Psoas muscle (tissue), 8 donors: ENCODE data around the gene TRIM38. TPM values are rescaled to one million over a fixed set of nuclear protein-coding genes. Genes with fewer than 3 reads are reported as not detected.

Source experiments
- ATAC-seq, 4 donors: fragments of 200-7000 bp; cut with Tn5 transposase; one replicate each; pipeline ENCODE4 v1.9.1; 2020; ENCODE audit warnings: moderate library complexity in 3 of 4, mild to moderate bottlenecking in 2 of 4
- DNase-seq, 2 donors: peaks; one replicate each; pipeline ENCODE4 v3.0.0-alpha.2; 2020
- H3K27ac ChIP-seq: fragments of 200-600 bp; one replicate; pipeline ENCODE4 v1.8.0; 2022
- H3K27me3 ChIP-seq, 3 donors: fragments of 200-600 bp in 1 of 3; one replicate each; pipeline versions ENCODE4 v1.6.1 to v1.8.0; 2013 to 2022; ENCODE audit warnings: low read length in 2 of 3, mild to moderate bottlenecking in 2 of 3, moderate library complexity in 1 of 3; ENCODE audit not compliant: insufficient read depth in 3 of 3
- H3K36me3 ChIP-seq, 2 donors: fragments of 200-600 bp in 1 of 2; one replicate each; pipeline versions ENCODE4 v1.6.1 to v1.8.0; 2013 to 2022; ENCODE audit warnings: low read depth in 1 of 2, mild to moderate bottlenecking in 1 of 2, moderate library complexity in 1 of 2; ENCODE audit not compliant: insufficient read depth in 1 of 2
- H3K4me1 ChIP-seq: fragments of 200-600 bp; one replicate; pipeline ENCODE4 v1.8.0; 2022
- H3K4me3 ChIP-seq: fragments of 200-600 bp; one replicate; pipeline ENCODE4 v1.8.0; 2022; ENCODE audit warnings: mild to moderate bottlenecking
- H3K9me3 ChIP-seq: fragments of 200-600 bp; one replicate; pipeline ENCODE4 v1.8.0; 2022
- WGBS, 3 donors: extraction: QIAGEN DNeasy Blood & Tissue Kit; methylation state at CpG; one replicate each; pipeline versions ENCODE4 v1.1.6 to v1.1.7; 2013; 5-methylcytosine and 5-hydroxymethylcytosine counted together
- intact Hi-C, 2 donors: fragments of 100-400 bp; cut with DNase I; formaldehyde crosslinking; loops; one replicate each; pipeline versions ENCODE4 v1.11.0 to v1.14.2; 2022
- polyA plus RNA-seq, 3 donors: library from polyadenylated mRNA; stranded (reverse); fragments of 200-250 nt; gene quantifications; one replicate each; pipeline ENCODE4 v1.2.3, GENCODE V29; 2013
- total RNA-seq, 4 donors: library from RNA; stranded (reverse); fragmentation: NEBNext Ultra II Directional in 2 of 4; extraction: Animal tissue kit (Norgen Biotek cat#: 25700) in 2 of 4; gene quantifications; one replicate each; pipeline versions ENCODE4 v1.2.1 to v1.2.4, GENCODE V29; 2021 to 2023
- TF ChIP-seq, protein P1 (sequence below): fragments of 200-600 bp; IDR thresholded peaks from one replicate; pipeline ENCODE4 v1.8.0; 2022; ENCODE audit warnings: antibody characterized with exemption
- donor health status: healthy with polysubstance abuse.
- donor health status: DM: no; HTN: no; CAD: no; lungs with moderate emphysema.
- donor health status: Bipolar disorder and iron deficiency.
- donor health status: healthy.
- donor health status: DM: yes; HTN: yes; CAD: no.
- donor health status: DM: no; HTN: no; CAD: no.
- donor health status: DM: no; HTN: no; CAD: no.
- donor health status: DM: yes; HTN: yes; CAD: no.

TRIM38 gene
- total and polyA plus RNA-seq, 7 donors = 1.4 to 7.3 (median 4.7) TPM

DNA sequence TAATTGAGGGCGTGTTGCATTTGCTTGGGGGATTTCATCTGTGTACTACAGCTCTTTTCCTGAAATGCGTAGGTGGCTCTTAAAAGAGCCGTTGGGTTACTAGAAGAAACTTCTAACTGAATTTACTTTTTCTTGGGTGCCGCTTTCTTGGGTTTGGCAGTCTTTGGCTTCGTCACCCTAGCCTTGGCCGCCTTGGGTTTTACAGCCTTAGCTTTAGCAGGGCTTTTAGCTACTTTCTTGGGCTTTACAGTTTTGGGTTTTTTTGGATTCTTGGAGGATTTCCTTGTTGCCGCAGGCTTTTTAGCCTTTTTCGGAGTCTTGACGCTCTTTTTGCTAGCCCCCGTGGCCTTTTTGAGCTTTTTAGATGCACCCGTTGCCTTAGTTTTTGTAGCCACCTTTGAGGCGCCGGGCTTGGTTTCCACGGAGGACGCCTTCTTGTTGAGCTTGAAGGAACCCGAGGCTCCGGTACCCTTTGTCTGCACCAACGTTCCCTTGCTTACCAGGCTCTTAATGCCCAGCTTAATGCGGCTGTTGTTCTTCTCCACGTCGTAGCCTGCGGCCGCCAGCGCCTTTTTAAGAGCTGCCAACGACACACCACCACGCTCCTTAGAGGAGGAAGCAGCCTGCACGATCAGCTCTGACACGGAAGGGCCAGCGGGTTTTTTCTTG, 54.5 kb downstream of the TRIM38 start:
- Histone ChIP-seq H3K27me3 (peaks cover 0 to 24% (median 2%) of the 10 kb centered on the region in 3 donors), H3K9me3 (no peaks in the 10 kb centered on the region), H3K27ac (peak overlapping the region; percentile 50), H3K36me3 (no peaks in the 10 kb centered on the region), H3K4me1 (peaks cover 5% of the 10 kb centered on the region), H3K4me3 (peak overlapping the region; percentile 49)
- DNase-seq (no peak), ATAC-seq (no peak)
- TF ChIP-seq, protein P1, sequence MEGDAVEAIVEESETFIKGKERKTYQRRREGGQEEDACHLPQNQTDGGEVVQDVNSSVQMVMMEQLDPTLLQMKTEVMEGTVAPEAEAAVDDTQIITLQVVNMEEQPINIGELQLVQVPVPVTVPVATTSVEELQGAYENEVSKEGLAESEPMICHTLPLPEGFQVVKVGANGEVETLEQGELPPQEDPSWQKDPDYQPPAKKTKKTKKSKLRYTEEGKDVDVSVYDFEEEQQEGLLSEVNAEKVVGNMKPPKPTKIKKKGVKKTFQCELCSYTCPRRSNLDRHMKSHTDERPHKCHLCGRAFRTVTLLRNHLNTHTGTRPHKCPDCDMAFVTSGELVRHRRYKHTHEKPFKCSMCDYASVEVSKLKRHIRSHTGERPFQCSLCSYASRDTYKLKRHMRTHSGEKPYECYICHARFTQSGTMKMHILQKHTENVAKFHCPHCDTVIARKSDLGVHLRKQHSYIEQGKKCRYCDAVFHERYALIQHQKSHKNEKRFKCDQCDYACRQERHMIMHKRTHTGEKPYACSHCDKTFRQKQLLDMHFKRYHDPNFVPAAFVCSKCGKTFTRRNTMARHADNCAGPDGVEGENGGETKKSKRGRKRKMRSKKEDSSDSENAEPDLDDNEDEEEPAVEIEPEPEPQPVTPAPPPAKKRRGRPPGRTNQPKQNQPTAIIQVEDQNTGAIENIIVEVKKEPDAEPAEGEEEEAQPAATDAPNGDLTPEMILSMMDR = no peak
- 20 to 28% (median 27%) methylated on average over 29 of the region's 29 CpGs for WGBS, 3 donors
- intact Hi-C loops = no loop called here

DNA sequence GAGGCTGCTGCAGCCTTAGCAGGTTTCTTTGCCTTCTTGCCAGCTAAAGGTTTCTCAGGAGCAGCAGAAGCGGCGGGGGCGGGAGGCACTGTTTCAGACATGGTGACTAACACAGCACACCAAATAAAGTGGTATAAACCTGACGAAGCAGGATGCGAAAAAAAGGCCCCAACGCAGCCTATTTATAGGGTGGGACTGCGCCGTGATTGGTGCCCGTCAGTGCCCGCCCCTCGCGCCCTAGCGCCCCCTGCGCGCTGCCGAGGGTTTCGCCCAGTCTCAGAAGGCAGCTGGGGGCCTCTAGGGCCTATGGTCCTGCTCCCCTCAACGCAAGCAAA, 55.0 kb downstream of the TRIM38 start:
- peak; percentile 62 to 66 for DNase-seq
- no peaks in the 10 kb centered on the region for H3K9me3 ChIP-seq
- TF ChIP-seq, protein P1 = no peak
- WGBS, 3 donors = 17 to 19% (median 17%) methylated on average over 18 of the region's 18 CpGs
- peak overlapping the region; percentile 50 for H3K27ac ChIP-seq
- H3K4me3 ChIP-seq = peak overlapping the region; percentile 49
- peak in 2 of 4 donors; percentile 4 to 23 for ATAC-seq
- peaks cover 5% of the 10 kb centered on the region for H3K4me1 ChIP-seq
- H3K27me3 ChIP-seq = peaks cover 0 to 24% (median 2%) of the 10 kb centered on the region in 3 donors
- no peaks in the 10 kb centered on the region for H3K36me3 ChIP-seq
- intact Hi-C loops = no loop called here

DNA sequence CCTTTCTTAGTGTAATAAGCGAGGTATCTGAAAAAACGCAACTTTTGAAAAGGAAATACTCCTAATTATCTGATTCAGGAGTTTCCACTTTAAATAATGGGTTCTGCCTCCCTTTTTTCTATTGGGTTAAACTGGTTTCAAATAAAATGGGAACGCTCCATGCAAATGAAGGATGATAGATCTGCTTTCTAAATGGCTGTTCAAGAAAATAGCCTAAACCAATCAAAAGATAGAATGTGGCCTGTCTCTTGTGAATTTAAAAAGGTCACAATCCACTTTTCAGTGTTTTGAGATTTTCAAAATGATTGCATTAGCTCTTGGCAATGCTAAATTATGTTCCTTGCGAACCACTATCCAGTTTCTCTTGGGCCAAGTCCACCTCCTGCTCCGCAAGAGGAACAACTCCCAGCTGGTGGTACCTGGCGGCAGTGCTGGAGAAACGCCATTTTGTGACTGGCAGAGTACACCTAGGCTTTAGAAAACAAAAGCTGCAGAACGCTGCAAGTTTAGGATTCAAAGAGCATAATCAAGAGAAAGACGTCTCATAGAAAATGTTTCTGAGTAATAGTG, 56.7 kb downstream of the TRIM38 start:
- Histone ChIP-seq H3K4me3 (no peak overlapping the region), H3K36me3 (no peaks in the 10 kb centered on the region), H3K4me1 (peaks cover 5% of the 10 kb centered on the region), H3K27ac (no peak overlapping the region), H3K9me3 (no peaks in the 10 kb centered on the region), H3K27me3 (peaks cover 0 to 24% (median 2%) of the 10 kb centered on the region in 3 donors)
- intact Hi-C loops = no loop called here
- no peak for DNase-seq
- ATAC-seq = no peak
- 74 to 79% (median 77%) methylated on average over 9 of the region's 9 CpGs for WGBS, 3 donors
- TF ChIP-seq, protein P1 = no peak

DNA sequence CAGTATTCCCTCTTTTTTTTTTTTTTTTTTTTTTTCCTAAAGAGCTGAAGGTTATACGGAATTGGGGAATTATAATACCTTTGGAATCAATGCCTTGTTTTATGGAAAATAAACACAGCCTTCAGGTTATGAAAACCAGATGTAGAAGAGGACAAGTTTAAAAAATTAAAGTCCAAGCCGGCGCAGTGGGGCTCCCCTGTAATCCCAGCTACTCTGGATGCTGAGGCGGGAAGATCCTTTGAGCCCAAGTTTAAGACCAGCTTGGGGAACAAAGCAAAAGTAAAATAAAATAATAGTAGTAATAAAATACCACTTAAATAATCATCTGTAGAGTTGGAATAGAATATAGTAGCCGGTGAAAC, 57.3 kb downstream of the TRIM38 start:
- peaks cover 0 to 24% (median 2%) of the 10 kb centered on the region in 3 donors for H3K27me3 ChIP-seq
- no peaks in the 10 kb centered on the region for H3K9me3 ChIP-seq
- H3K4me3 ChIP-seq = peak overlapping the region; percentile 83
- H3K4me1 ChIP-seq = peaks cover 5% of the 10 kb centered on the region
- H3K36me3 ChIP-seq = no peaks in the 10 kb centered on the region
- WGBS, 3 donors = 18 to 39% (median 28%) methylated on average over 5 of the region's 5 CpGs
- ATAC-seq = no peak
- intact Hi-C loops = loop anchor here in 1 of 2 donors (10.0 kb wide), 2 partner anchors 515 to 1115 kb away; partner anchors contain the start of gene HMGN4
- peak overlapping the region; percentile 90 for H3K27ac ChIP-seq
- TF ChIP-seq, protein P1 = no peak
- no peak for DNase-seq
